OCI-LY7 (cell line): ENCODE measurements around the gene RSBN1L. TPM values are rescaled to one million over a fixed set of nuclear protein-coding genes. Genes with fewer than 3 reads are reported as not detected.

ENCODE experiments used
- BruUV-seq: library from RNA; stranded (reverse); fragments of 400-500 nt; replicated peaks from 2 replicates; lab custom pipeline; 2021; lab: Mats Ljungman, UMichigan
- CTCF ChIA-PET: fragments of 300-600 bp; sonication (Branson Sonifier 250); formaldehyde crosslinking; loops from one replicate; lab custom pipeline; 2022; ENCODE audit warnings: antibody characterized with exemption; ENCODE audit not compliant: unreplicated experiment; lab: Charles Lee
- POLR2A ChIA-PET: fragments of 300-600 bp; sonication (Branson Sonifier 250); formaldehyde crosslinking; loops from one replicate; lab custom pipeline; 2022; ENCODE audit warnings: antibody characterized with exemption; lab: Charles Lee
- DNase-seq: peaks from one replicate; pipeline ENCODE4 v3.0.0-alpha.2; 2015; ENCODE audit warnings: low spot score
- H2AFZ ChIP-seq: fragments of 200-600 bp; sonication (generic), shearing (Covaris generic); 2 replicates; pipeline ENCODE4 v1.6.1; 2014; ENCODE audit warnings: mild to moderate bottlenecking, antibody characterized with exemption, low read length, moderate library complexity
- H3K27ac ChIP-seq: fragments of 200-600 bp; sonication (generic); 2 replicates; pipeline ENCODE4 v1.5.1; 2014; ENCODE audit warnings: mixed run types, low read depth, mild to moderate bottlenecking, moderate library complexity, low read length, inconsistent platforms; ENCODE audit not compliant: poor library complexity, severe bottlenecking
- H3K36me3 ChIP-seq: fragments of 200-600 bp; sonication (generic); 2 replicates; pipeline ENCODE4 v1.6.1; 2014; ENCODE audit warnings: mild to moderate bottlenecking, antibody characterized with exemption, low read length, moderate library complexity, mixed read lengths; ENCODE audit not compliant: insufficient read depth
- H3K4me1 ChIP-seq: fragments of 200-600 bp; sonication (generic); 2 replicates; pipeline ENCODE4 v1.5.1; 2014; ENCODE audit warnings: mild to moderate bottlenecking, low read length; ENCODE audit not compliant: insufficient read depth, poor library complexity, severe bottlenecking
- H3K4me2 ChIP-seq: fragments of 200-600 bp; sonication (generic); 2 replicates; pipeline ENCODE4 v1.6.1; 2014; ENCODE audit warnings: mild to moderate bottlenecking, low read length
- H3K4me3 ChIP-seq: fragments of 200-600 bp; sonication (generic); 2 replicates; pipeline ENCODE4 v1.5.1; 2014; ENCODE audit warnings: mild to moderate bottlenecking, low read depth, low read length; ENCODE audit not compliant: poor library complexity, severe bottlenecking
- H3K79me2 ChIP-seq: fragments of 200-600 bp; sonication (generic); 2 replicates; pipeline ENCODE4 v1.6.1; 2016; ENCODE audit warnings: low read depth, mild to moderate bottlenecking, low read length, moderate library complexity, mixed read lengths; ENCODE audit not compliant: insufficient read depth
- H3K9me2 ChIP-seq: fragments of 200-600 bp; sonication (generic); 2 replicates; pipeline ENCODE4 v1.6.1; 2016; ENCODE audit warnings: mild to moderate bottlenecking, low read length, mixed read lengths; ENCODE audit not compliant: insufficient read depth
- H3K9me3 ChIP-seq: fragments of 200-600 bp; sonication (generic); 2 replicates; pipeline ENCODE4 v1.6.1; 2014; ENCODE audit warnings: mild to moderate bottlenecking, mixed run types, low read length, mixed read lengths
- H4K20me1 ChIP-seq: fragments of 200-600 bp; sonication (generic); 2 replicates; pipeline ENCODE4 v1.6.1; 2014; ENCODE audit warnings: mild to moderate bottlenecking, antibody characterized with exemption, low read length, moderate library complexity, mixed read lengths; ENCODE audit not compliant: insufficient read depth
- EZH2phosphoT487 ChIP-seq: fragments of 200-600 bp; sonication (generic); IDR thresholded peaks from 2 replicates; pipeline ENCODE4 v1.6.1; 2018; ENCODE audit warnings: low read depth, borderline replicate concordance, mild to moderate bottlenecking, mixed run types, antibody characterized with exemption, low read length, moderate library complexity, mixed read lengths
- intact Hi-C: fragments of 100-400 bp; cut with micrococcal nuclease; formaldehyde crosslinking; loops from one replicate; pipeline ENCODE4 v1.10.0; 2022; ENCODE audit not compliant: unreplicated experiment
- total RNA-seq, 2 experiments: library from RNA; depleted of rRNA in 1 of 2; stranded (reverse); fragments of >200 nt in 1 of 2; shearing (Covaris generic) in 1 of 2; gene quantifications; 2 replicates each; pipeline ENCODE4 v1.2.3, GENCODE V29; 2014 to 2022
- TF ChIP-seq, protein P1 (sequence below): fragments of 200-600 bp; sonication (generic); conservative IDR thresholded peaks from 2 replicates; pipeline ENCODE4 v1.5.1; 2014; ENCODE audit warnings: mild to moderate bottlenecking, antibody characterized with exemption, low read length, moderate library complexity, mixed read lengths

The RSBN1L gene
- total RNA-seq, 2 experiments from 2014 or later, result 23.3 to 30.4 TPM

DNA sequence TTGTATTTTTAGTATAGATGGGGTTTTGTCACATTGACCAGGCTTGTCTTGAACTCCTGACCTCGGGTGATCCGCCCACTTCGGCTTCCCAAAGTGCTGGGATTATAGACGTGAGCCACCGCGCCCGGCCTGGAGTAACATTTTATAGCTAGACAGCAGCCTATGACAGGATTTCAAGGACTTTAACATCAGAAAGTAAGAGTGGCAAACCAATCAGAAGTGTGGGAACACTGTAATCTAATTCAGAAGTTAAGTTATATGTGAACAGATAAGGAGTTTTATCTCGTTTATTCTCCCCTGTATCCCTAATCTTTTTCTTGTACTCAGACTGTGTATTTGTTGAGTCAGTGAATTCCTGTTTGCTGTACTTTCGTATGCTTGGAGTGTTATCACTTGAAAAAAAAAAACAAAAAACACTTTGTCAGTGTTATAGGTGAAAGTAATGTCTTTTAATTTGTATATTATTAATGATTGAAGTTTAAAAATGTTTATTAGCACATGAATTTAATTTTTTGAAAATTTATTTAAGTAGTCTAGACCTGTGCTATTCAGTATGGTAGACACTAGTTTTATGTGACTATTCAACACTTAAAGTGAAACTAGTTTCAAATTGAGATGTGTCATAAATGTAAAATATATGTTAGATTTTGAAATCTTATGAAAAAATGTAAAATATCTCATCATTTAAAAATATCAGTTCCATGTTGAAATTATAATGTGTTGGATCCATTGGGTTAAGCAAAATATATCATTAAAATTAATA is 38.6 kb downstream of the RSBN1L start:
- POLR2A ChIA-PET, result interaction anchor here (0.6 kb wide), 1 partner anchor 106 kb away, joined by 4 read pairs; no protein-coding TSS in a partner anchor
- no peaks in the 10 kb centered on the region for H3K9me3 ChIP-seq
- TF ChIP-seq, protein P1, sequence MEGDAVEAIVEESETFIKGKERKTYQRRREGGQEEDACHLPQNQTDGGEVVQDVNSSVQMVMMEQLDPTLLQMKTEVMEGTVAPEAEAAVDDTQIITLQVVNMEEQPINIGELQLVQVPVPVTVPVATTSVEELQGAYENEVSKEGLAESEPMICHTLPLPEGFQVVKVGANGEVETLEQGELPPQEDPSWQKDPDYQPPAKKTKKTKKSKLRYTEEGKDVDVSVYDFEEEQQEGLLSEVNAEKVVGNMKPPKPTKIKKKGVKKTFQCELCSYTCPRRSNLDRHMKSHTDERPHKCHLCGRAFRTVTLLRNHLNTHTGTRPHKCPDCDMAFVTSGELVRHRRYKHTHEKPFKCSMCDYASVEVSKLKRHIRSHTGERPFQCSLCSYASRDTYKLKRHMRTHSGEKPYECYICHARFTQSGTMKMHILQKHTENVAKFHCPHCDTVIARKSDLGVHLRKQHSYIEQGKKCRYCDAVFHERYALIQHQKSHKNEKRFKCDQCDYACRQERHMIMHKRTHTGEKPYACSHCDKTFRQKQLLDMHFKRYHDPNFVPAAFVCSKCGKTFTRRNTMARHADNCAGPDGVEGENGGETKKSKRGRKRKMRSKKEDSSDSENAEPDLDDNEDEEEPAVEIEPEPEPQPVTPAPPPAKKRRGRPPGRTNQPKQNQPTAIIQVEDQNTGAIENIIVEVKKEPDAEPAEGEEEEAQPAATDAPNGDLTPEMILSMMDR, result no peak
- TF ChIP-seq EZH2phosphoT487, result no peak
- no peak overlapping the region for H2AFZ ChIP-seq
- H4K20me1 ChIP-seq, result peaks cover 28% of the 10 kb centered on the region
- no peaks in the 10 kb centered on the region for H3K9me2 ChIP-seq
- H3K4me3 ChIP-seq, result no peak overlapping the region
- no peak overlapping the region for H3K27ac ChIP-seq
- intact Hi-C loops, result no loop called here
- H3K79me2 ChIP-seq, result peaks cover 77% of the 10 kb centered on the region
- H3K4me1 ChIP-seq, result no peaks in the 10 kb centered on the region
- no peak overlapping the region for H3K4me2 ChIP-seq
- BruUV-seq, result no TSS peak
- CTCF ChIA-PET, result no interaction called here
- H3K36me3 ChIP-seq, result peaks cover 35% of the 10 kb centered on the region
- no peak for DNase-seq

DNA sequence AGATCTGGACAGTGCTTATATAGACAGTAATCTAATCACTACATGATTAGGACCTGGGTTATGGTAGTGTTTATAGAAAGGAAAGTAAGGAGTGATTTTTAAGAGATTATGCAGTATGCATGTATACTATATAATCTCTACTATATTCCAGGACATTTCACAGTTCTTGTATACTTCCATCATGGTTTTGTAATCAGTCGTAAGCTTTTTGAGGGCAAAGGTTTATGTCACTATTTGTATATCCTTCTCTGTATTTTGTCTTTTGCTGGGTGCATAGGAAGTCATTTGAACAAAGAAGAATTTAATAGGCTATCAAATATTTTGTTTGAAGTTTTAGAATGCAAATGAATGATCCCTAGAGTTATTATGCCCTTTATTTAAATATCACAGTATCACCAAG is 39.2 kb downstream of the RSBN1L start:
- peaks cover 23% of the 10 kb centered on the region for H4K20me1 ChIP-seq
- no TSS peak for BruUV-seq

More for the DNA sequence above, 39.2 kb downstream of the RSBN1L start:
- Histone ChIP-seq H3K79me2 (peaks cover 71% of the 10 kb centered on the region), H3K4me2 (no peak overlapping the region), H3K4me3 (no peak overlapping the region), H3K9me3 (no peaks in the 10 kb centered on the region), H3K27ac (no peak overlapping the region), H2AFZ (no peak overlapping the region), H3K36me3 (peaks cover 33% of the 10 kb centered on the region), H3K4me1 (no peaks in the 10 kb centered on the region), H3K9me2 (no peaks in the 10 kb centered on the region)
- ChIA-PET POLR2A (no interaction called here), CTCF (no interaction called here)
- TF ChIP-seq, protein P1, result no peak
- TF ChIP-seq EZH2phosphoT487, result no peak
- no peak for DNase-seq
- intact Hi-C loops, result no loop called here
